GM12865 (cell line): Measurements from ENCODE around the gene FOXE1.

Experiments used
- DNase-seq: peaks from one replicate; pipeline ENCODE4 v3.0.0; 2010; ENCODE audit warnings: low read depth
- H3K4me3 ChIP-seq: 2 replicates; pipeline ENCODE4 v1.5.1; 2011; ENCODE audit warnings: mild to moderate bottlenecking, low read depth, low read length, control low read depth
- CTCF ChIP-seq: IDR thresholded peaks from 2 replicates; pipeline ENCODE4 v1.5.1; 2011; ENCODE audit warnings: low read length, control low read depth, low read depth, inconsistent platforms; ENCODE audit not compliant: insufficient read depth; ENCODE audit errors: missing control alignments

The FOXE1 gene

GRCh38 chr9:97873882-97874281 is 20.9 kb downstream of the FOXE1 start:
- H3K4me3 ChIP-seq: no peak overlapping the region
- TF ChIP-seq CTCF: no peak
- DNase-seq: no peak

GRCh38 chr9:97874624-97875023 is 21.6 kb downstream of the FOXE1 start:
- no peak for TF ChIP-seq CTCF
- no peak overlapping the region for H3K4me3 ChIP-seq
- DNase-seq: no peak

GRCh38 chr9:97875111-97875510 is 22.1 kb downstream of the FOXE1 start:
- no peak for TF ChIP-seq CTCF
- H3K4me3 ChIP-seq: no peak overlapping the region
- no peak for DNase-seq

- TF ChIP-seq CTCF: no peak
- no peak for DNase-seq
- no peak overlapping the region for H3K4me3 ChIP-seq
Observed at GRCh38 chr9:97876061-97876460, 23.0 kb downstream of the FOXE1 start.

- TF ChIP-seq CTCF: no peak
- no peak for DNase-seq
- no peak overlapping the region for H3K4me3 ChIP-seq
Observed at GRCh38 chr9:97880336-97880735, 27.3 kb downstream of the FOXE1 start.

- TF ChIP-seq CTCF: peak; percentile 75
- H3K4me3 ChIP-seq: no peak overlapping the region
- DNase-seq: peak; percentile 49
Observed at GRCh38 chr9:97889941-97890887, 37.2 kb downstream of the FOXE1 start.
